ENCODE data around the gene LPIN3.

GRCh38 chr20:41308726-41309413, 31.8 kb upstream of the LPIN3 start:
- TF ChIP-seq CTCF (conservative IDR thresholded peaks at IDR 0.05; ENCODE audit: low read depth in 2 of 2): no peak
- TF ChIP-seq EZH2 (IDR thresholded peaks at IDR 0.05; ENCODE audit: low read depth, unreplicated experiment): no peak
- no peak for TF ChIP-seq EZH2phosphoT487 (IDR thresholded peaks at IDR 0.05; ENCODE audit: unreplicated experiment)
- TF ChIP-seq REST (IDR thresholded peaks at IDR 0.05; ENCODE audit: unreplicated experiment): no peak
- no peak for TF ChIP-seq ZNF462 (CRISPR knock-in tag; IDR thresholded peaks at IDR 0.05)
- TF ChIP-seq JUNB (IDR thresholded peaks at IDR 0.05; ENCODE audit: unreplicated experiment): no peak
- no peak for TF ChIP-seq POLR2AphosphoS5 (IDR thresholded peaks at IDR 0.05; ENCODE audit: low read depth)
